GM19455 (cell line): ENCODE data around the gene PAWR.
A peak's percentile ranks its signal among the peaks of the same experiment; 100 is the strongest.
"Not testable (repeated sequence)": the region's sequence is repeated elsewhere in the genome, so short reads cannot be mapped to it uniquely, and the experiment has no call there.

Experiments
- ATAC-seq: cut with Tn5 transposase; IDR thresholded peaks from one replicate; pipeline ENCODE4 v1.9.1; 2021; ENCODE audit not compliant: unreplicated experiment

The PAWR gene

DNA sequence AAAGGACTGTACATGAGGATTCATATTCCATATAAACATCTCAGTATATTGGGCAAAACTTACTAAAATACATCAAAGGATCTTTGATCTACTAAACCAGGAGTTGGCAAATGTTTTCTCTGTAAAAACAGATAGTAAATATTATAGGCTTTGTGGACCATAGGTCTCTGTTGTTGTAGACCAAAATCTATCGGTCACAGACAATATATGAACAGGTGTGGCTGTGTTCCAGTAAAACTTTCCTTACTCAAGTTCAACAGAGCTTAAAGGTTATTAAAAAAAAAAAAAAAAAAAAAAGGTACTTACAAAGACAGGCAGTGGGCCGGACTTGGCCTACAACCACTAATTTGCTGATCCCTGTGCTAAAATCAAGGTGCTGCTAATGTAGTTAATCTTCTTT, 40.3 kb downstream of the PAWR start:
- ATAC-seq: no peak

DNA sequence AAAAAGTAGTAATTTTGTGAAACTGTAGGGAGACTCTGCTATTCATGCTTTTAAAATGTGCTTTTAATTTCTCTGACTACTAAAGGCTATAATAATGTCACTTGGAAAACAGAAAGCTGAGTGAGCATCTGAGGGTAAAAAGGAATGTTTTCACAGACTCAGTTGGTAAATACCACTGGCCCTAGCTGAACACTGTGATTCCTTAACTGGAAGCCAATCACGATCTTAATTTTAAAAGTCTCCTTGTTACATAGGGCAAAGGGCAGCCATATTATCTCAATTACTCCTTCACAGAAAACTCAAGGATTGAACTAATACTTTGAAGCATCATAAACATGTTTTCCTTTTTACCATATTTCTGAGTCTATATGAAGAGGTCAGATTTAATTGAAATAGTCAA, 41.9 kb downstream of the PAWR start:
- no peak for ATAC-seq

DNA sequence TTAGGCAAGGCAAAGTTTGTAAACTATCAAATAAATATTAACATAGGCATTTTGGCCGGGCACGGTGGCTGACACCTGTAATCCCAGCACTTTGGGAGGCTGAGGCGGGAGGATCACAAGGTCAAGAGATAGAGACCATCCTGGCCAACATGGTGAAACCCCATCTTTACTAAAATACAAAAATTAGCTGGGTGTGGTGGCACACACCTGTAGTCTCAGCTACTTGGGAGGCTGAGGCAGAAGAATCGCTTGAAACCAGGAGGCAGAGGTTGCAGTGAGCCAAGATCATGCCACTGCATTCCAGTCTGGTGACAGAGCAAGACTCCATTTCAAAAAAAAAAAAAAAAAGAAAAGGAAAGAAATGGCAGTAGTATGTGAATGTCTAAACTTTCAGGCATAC, 43.9 kb downstream of the PAWR start:
- not testable (repeated sequence) for ATAC-seq

DNA sequence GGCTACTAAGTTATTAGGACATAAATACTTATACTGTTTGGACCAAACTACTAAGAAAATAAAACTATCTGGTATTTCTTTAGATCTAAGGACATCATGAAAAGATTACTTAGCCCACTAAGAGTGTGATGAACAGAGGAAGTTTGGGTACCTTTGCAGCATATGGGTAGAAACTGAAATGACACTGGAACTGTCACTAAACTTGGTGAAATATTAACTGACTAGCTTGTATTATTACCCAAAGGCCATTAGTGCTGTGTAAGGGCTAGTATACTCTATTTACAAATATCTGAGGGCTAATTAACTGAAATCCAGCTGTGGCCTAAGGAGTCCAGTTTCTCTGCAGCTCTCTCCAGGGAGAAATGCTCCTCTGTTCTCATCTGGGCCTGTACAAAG, 45.5 kb downstream of the PAWR start:
- ATAC-seq: no peak

DNA sequence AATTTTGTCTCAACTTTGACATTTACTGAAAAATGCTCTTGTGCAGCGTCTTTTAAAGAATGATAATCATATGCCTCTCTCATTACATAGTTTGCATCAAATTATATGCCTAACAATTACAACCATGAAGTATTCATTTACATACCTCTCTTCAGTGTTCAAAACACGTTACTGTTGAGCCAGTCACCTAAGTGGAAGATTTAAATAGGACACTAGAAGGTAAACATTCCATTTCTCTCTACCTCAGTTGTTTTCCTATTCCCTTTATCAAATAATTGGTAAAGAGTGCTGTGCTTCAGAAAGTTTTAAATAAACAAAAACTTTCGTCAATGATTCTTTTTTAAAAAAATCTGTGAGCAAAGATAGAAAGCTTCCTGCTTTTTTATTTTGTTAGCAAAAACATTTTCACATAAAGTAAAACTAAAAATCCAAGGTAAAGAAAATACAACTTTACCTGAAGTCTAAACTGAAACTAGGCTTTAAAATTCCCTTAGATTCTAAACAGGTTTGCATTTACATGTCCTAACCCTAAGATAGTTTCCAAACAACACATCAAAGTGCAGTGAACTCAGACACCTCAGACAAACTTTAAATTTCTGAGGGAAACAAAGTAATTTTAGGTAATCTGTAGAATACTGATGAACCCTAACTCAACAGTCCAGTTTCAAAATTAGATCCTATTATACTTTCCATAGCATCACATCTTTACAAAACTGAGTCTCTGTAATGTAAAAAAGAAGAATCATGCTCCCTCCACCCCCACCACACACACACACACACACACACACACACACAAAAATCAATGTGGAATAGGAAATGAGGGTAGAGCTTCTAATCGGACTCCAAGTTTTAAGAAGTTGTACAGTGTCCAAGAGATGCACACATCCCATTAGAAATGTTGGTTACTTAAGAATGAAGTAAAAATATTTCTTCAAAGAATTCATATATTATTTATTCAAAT, 46.2 kb downstream of the PAWR start:
- ATAC-seq: no peak

DNA sequence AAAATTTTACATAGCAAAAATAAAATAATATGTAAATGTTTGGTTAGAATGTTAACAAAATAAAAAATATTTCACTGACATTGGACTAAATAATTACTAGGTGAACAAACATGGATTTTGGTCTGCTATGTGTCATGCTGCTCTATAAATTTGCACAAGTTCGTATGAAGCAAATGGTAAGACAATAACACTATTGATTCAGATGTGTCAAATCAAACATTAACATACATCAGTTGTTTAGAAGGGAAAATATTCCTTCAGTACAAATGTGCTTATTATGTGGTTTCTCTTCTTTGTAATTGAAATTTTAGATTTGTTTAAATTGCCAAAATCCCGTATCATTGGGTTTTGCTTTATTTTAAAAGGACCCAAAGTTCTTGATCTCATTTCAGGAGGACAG, 46.9 kb downstream of the PAWR start:
- ATAC-seq: no peak

DNA sequence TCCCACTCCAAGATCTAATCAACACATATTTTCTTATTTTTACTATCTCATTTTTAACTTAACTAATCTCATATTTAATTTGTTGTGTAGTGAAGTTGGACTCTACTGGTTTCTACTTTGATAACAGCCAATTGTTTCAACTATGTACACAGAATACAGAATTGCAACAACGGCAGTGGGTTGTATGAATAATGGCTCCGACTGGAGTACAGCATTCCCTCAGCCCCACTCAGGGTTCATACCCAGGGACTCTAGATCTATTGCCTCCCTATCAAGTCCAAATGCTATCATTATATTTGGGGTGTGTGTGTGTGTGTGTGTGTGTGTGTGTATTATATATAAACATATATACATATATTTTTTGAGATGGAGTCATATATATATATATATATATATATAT, 52.3 kb downstream of the PAWR start:
- ATAC-seq: no peak

DNA sequence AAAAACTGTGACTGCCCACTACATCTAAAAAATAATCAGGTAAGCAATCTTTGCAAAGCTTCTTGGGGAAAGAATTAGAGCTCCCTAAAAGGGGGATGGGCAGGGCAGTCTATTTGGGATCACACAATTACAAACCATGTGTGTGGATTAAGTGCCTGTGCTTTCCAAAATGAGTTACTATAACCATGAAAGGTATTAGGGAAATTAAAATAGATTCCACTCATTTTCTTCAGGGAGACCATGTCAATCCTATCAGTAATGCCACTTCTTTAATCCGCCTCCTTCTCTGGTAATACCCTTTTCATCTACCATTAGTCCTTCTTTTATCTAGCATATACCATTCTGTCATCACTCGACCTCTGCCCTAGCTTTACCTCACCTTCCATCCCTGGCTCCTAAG, 53.7 kb downstream of the PAWR start:
- no peak for ATAC-seq

DNA sequence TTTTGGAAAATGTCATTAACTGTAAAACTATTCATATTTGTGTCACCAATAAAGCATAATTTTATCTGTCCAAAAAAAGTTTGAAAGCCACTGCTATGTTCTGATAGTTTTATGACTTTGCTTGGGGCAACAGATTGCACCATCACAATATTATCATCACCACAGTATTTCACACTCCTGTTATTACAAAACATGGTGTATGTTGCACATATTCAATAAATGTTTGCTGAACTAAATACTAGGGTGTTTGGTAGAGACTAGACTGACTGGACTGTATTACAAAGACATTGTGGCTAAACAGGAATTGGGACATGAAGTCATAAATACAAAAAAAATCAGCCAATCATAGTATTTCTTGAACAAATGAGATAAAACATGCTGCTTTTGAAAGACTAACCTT, 55.1 kb downstream of the PAWR start:
- ATAC-seq: no peak

DNA sequence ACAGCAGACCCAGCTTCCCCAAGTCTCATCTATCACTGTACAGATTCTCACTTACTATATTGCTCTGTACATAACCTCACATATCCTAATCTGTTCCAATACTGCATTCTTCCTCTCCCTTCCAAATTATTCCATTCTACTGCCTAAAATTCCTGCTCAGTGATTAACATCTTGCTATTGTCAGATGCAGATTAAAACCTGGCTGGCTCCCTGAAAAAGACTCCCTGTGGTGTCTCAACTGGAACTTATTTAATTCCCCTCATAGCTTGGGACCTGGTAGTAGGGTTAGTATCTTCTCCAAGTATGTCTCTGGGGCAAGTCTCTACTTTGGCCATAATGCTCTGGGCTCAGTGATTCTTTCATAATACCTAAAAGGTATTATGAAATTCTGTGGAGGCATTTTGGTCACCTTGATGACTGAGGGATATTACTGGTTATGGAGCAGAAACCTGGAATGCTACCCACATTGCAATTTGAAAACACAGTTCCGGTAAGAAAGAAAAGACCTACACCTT, 55.8 kb downstream of the PAWR start:
- no peak for ATAC-seq

DNA sequence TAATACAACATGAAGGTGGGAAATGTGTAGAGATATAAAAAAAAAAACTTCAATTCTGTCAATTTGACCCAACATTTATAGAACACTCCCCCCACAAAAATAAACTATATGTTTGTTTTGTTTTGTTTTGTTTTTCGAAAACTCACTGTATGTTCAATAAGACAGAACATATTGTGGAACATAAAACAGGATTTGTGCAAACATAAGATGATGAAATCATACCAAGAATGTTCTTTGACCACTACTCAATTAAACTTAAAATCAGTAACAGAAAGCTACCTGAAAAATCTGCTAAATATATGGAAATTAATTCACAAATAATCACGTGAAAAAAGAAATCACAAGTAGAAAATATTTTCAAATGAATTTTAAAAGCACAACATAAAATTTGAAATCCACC, 61.2 kb downstream of the PAWR start:
- no peak for ATAC-seq

DNA sequence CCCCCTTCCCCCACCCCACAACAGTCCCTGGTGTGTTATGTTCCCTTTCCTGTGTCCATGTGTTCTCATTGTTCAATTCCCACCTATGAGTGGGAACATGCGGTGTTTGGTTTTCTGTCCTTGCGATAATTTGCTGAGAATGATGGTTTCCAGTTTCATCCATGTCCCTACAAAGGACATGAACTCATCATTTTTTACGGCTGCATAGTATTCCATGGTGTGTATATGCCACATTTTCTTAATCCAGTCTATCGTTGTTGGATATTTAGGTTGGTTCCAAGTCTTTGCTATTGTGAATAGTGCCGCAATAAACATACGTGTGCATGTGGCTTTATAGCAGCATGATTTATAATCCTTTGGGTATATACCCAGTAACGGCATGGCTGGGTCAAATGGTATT, 64.0 kb downstream of the PAWR start:
- ATAC-seq: not testable (repeated sequence)

DNA sequence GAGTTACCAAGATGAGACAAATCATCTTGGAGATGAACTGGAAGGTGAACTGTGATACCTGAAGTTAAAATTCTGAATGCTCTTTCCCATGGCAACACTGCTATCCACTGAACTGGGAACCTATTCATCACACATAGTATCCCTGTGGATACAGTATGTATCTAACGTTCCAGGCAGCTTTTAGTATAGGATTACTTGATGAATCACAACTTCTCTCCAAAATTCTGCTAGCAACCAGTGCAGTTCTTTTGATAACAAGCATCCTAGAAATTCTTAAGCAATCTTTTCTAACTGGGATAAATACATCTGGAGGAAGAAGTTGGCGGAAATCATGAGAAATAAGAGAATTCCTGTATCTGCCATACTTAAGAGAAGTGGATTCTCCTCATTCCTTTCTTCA, 66.4 kb downstream of the PAWR start:
- no peak for ATAC-seq

DNA sequence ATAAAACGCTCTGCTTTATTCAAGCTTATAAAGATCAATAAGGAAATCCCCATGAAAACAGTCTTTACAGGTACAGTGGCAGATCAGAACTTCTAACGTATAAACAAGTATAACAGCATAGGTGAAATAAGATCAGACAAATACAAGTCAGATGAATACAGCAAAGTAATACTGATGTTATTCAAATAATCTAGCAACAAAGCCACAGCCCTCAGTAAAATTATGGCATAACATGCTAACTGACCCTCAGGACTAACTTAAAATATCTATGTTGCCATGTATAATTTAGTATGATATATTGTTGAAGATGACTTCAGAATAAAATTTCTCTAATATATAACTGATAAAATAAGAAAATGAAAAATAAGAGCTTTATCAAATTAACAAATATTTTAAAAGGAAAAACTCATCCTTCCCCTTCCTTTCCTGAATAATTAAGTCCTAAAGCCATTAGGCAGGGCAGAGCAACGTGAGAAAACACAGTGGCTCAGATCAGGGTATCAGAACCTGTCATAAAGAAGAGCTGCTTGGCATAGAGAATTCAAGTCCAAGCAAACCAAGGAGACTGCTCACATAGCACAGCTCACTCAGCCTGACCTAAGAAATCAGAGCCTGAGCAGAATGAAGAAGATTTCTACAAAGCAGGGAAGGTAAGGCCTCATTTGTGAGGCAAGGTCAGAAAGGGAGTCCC, 70.7 kb downstream of the PAWR start:
- no peak for ATAC-seq

DNA sequence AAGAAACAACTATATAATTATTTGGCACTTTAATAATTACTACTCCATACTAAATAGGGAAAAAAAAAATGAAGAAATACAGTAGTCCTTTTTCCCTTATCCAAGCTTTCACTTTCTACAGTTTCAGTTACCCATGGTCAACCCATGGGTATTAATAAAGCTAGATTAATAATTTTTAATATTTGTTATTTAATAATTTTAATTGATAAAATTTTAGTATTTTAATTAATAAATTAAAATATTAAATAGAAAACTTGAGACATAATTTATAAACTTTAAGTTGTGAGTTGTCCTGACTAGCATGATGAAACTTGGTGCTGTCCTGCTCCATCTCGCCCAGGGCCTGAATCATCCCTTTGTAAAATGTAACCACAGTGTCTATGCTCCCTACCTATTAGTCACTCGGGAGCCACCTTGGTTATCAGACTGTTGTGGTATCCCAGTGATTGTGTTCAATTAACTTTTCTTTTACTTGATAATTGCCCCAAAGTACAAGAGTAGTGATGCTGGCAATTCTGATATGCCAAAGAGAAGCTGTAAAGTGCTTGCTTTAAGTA, 71.8 kb downstream of the PAWR start:
- ATAC-seq: no peak

DNA sequence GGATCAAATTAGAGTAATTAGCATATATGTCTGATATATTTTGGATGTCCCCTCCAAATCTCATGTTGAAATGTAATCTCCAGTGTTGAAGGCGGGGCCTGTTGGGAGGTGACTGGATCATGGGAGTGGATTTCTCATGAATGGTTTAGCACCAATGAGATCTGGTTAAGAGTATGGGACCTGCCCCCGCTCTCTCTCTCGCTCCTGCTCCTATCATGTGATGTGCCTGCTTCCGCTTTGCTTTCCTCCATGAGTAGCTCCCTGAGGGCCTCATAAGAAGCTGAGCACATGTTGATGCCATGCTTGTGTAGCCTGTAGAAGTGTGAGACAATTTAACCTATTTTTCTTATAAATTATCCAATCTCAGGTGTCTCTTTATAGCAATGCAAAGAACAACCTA, 73.1 kb downstream of the PAWR start:
- ATAC-seq: no peak

DNA sequence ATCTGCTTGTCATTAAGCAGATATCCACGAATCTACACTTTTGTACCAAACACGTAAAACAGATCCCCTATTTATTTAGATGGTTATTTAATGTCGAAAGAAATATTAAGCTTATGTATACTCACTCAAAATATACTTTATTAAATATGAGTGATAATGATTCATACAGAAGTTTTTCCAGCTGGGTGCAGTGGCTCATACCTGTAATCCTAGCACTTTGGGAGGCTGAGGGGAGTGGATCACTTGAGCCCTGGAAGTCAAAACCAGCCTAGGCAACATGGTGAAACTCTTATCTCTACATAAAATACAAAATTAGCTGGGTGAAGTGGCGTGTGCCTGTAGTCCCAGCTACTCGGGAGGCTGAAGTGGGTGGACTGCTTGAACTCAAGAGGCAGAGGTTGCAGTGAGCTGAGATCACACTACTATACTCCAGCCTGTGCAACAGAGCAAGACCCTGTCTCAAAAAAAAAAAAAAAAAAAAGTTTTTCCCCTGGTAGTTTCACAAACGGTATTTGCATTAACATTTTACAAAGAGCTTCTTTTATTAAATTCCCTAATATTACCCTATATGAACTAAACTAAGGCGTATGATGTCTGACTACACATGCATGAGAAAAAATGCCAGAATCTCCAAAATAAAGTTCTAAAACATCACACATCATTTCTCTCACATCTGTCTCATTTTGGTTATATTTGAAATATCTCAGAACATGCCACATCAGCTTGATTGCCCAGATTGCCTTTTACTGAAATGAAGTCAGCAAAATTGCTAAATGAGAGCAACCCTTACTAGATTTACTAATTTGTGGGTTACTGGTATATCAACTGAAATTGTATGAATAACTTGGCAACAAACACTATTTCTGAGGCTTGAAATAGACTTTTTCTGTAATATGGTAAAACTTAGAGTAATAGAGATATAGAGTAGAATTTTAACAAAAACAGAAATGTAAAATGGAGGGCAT, 74.9 kb downstream of the PAWR start:
- ATAC-seq: peak; percentile 57

DNA sequence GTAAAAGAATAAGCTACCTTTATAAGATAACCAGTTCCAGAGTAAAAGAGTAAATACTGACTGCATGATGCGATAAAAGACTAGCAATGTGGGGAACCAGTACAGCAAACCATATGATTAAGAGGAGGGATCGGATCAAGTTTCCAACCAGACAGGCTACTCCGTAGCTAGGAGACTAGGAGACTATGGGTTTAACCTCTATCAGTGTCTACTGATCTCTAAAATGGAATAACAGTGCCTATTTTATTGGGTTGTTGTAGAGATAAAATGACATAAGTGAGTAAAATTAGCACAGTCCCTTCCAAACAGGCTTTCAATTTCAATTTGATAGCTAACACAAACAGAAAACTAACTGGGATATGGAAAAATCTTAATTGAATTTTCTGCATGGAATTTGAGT, 76.0 kb downstream of the PAWR start:
- no peak for ATAC-seq

DNA sequence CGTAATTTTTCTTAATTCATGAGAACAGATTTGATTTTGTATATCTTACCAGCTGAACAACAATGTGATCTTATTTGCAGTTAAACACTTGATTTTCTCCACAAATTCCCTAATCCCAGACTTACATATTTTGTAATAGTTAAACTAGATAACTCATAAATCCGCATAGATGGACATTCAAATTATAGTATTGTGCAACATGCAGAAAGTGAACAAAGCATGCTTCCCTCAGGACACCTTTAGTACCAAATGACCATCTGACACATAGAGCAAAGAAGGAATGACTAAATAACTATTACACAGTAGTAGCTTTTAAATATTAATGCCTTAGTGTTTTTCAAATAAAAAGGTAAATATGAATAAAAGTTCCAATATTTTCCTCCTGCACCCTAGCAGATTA, 88.9 kb downstream of the PAWR start:
- ATAC-seq: no peak

DNA sequence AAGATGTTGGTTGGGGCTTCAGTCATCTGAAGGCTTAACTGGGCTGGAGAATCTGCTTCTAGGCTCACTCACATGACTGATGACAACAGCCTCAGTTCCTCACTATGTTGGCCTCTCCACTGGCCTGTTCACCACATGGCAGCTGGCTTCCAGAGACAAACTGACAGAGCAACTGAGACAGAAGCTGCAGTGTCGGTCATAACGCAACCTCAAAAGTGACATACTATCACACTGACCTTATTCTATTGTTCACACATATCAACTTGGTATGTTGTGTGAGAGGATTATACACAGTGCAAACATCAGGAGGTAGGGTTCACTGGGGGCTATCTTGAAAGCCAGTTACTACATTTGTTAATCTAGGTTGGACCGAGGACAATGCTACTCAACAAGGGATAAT, 92.9 kb downstream of the PAWR start:
- no peak for ATAC-seq
